GM12878 (cell line): ENCODE results near the gene TCF4. TPM values are rescaled to one million over a fixed set of nuclear protein-coding genes. Genes with fewer than 3 reads are reported as not detected.

Source experiments
- ATAC-seq: fragments of 200-7000 bp; cut with Tn5 transposase; 3 replicates; pipeline ENCODE4 v1.9.1; 2020; ENCODE audit warnings: mild to moderate bottlenecking, moderate library complexity
- BruUV-seq: library from RNA; stranded (reverse); fragments of 400-500 nt; replicated peaks from 2 replicates; lab custom pipeline; 2021; lab: Mats Ljungman, UMichigan
- CTCF ChIA-PET: fragments of 300-600 bp; sonication (Branson Sonifier 250); formaldehyde crosslinking; extraction: SDS; loops from one replicate; lab custom pipeline; 2021; ENCODE audit warnings: inconsistent platforms; lab: Yijun Ruan, JAX
- POLR2A ChIA-PET: fragments of 350-600 bp; formaldehyde crosslinking; extraction: SDS; loops from one replicate; lab custom pipeline; 2021; ENCODE audit warnings: inconsistent platforms; lab: Charles Lee
- RAD21 ChIA-PET: fragments of 300-600 bp; sonication (Branson Sonifier 250); formaldehyde crosslinking; loops from one replicate; lab custom pipeline; 2023; ENCODE audit warnings: antibody characterized with exemption; ENCODE audit not compliant: unreplicated experiment; lab: Charles Lee
- SMC1A ChIA-PET: fragments of 300-600 bp; sonication (Branson Sonifier 250); formaldehyde crosslinking; loops from one replicate; lab custom pipeline; 2023; ENCODE audit not compliant: unreplicated experiment, uncharacterized antibody; lab: Charles Lee
- DNase-seq: peaks from one replicate; pipeline ENCODE4 v3.0.0-alpha.2; 2011; ENCODE audit warnings: low read depth, low spot score
- FAIRE-seq: peaks from 3 replicates; lab custom pipeline; 2011; peaks lifted over from hg19 to GRCh38; lab: Jason Lieb, UNC
- H2AFZ ChIP-seq: 2 replicates; pipeline ENCODE4 v1.6.0; 2011; ENCODE audit warnings: low read depth, low read length, control low read depth; ENCODE audit not compliant: control insufficient read depth
- H3K27ac ChIP-seq: 2 replicates; pipeline ENCODE4 v1.5.1; 2011; ENCODE audit warnings: control low read depth; ENCODE audit not compliant: control insufficient read depth, insufficient read depth
- H3K27me3 ChIP-seq, 2 experiments: replicated peaks in 1 of 2; 2 replicates each; pipeline versions ENCODE4 v1.6.0 to v1.6.1; 2011; ENCODE audit warnings: low read length in 1 of 2; ENCODE audit not compliant: control insufficient read depth in 2 of 2, insufficient read depth in 2 of 2
- H3K36me3 ChIP-seq, 2 experiments: 2 replicates each; pipeline ENCODE4 v1.5.1; 2011; ENCODE audit warnings: low read length in 1 of 2; ENCODE audit not compliant: control insufficient read depth in 2 of 2, insufficient read depth in 2 of 2
- H3K4me1 ChIP-seq: 2 replicates; pipeline ENCODE4 v1.6.1; 2011; ENCODE audit warnings: mild to moderate bottlenecking, low read length, moderate library complexity, mixed read lengths; ENCODE audit not compliant: control insufficient read depth, insufficient read depth
- H3K4me2 ChIP-seq: 2 replicates; pipeline ENCODE4 v1.6.0; 2011; ENCODE audit warnings: control low read depth; ENCODE audit not compliant: control insufficient read depth, insufficient read depth
- H3K4me3 ChIP-seq: fragments of 200-600 bp; sonication (generic); 2 replicates; pipeline ENCODE4 v1.5.1; 2016
- H3K79me2 ChIP-seq: 2 replicates; pipeline ENCODE4 v1.6.0; 2011; ENCODE audit warnings: low read length; ENCODE audit not compliant: control insufficient read depth, insufficient read depth
- H3K9ac ChIP-seq: 2 replicates; pipeline ENCODE4 v1.8.0; 2011; ENCODE audit warnings: low read length, control low read depth, mixed read lengths; ENCODE audit not compliant: control insufficient read depth, insufficient read depth
- H3K9me3 ChIP-seq: replicated peaks from 3 replicates; pipeline ENCODE4 v1.5.1; 2011; ENCODE audit warnings: mild to moderate bottlenecking, low read length; ENCODE audit not compliant: control insufficient read depth, insufficient read depth
- H4K20me1 ChIP-seq: 2 replicates; pipeline ENCODE4 v1.6.0; 2011; ENCODE audit not compliant: control insufficient read depth, insufficient read depth
- ASH2L ChIP-seq: fragments of 300-600, 200-600 bp; sonication (generic); IDR thresholded peaks from 2 replicates; pipeline ENCODE4 v1.6.1; 2017; ENCODE audit warnings: low read depth, mild to moderate bottlenecking, borderline replicate concordance
- ATF7 ChIP-seq: fragments of 450-650 bp; IDR thresholded peaks from 2 replicates; pipeline ENCODE4 v1.6.1; 2016; ENCODE audit warnings: low read depth, mild to moderate bottlenecking
- BCL11A ChIP-seq: IDR thresholded peaks from 2 replicates; pipeline ENCODE4 v1.6.1; 2011; ENCODE audit warnings: low read depth, low read length
- BHLHE40 ChIP-seq, 2 experiments: fragments of 450-650 bp in 1 of 2; IDR thresholded peaks; 2 replicates each; pipeline ENCODE4 v1.6.1; 2011 to 2017; ENCODE audit warnings: low read depth in 2 of 2, borderline replicate concordance in 1 of 2, improper control_type of control experiment in 1 of 2, low read length in 1 of 2, mild to moderate bottlenecking in 1 of 2
- BMI1 ChIP-seq: fragments of 450-650 bp; IDR thresholded peaks from 2 replicates; pipeline ENCODE4 v1.6.1; 2016; ENCODE audit warnings: mild to moderate bottlenecking, moderate library complexity, borderline replicate concordance
- BRCA1 ChIP-seq: IDR thresholded peaks from 2 replicates; pipeline ENCODE4 v1.6.1; 2011; ENCODE audit warnings: low read depth, low read length, improper control_type of control experiment
- DPF2 ChIP-seq: fragments of 450-650 bp; IDR thresholded peaks from 2 replicates; pipeline ENCODE4 v1.6.1; 2017; ENCODE audit warnings: mild to moderate bottlenecking
- GATAD2B ChIP-seq: fragments of 450-650 bp; conservative IDR thresholded peaks from 2 replicates; pipeline ENCODE4 v1.6.1; 2017; ENCODE audit warnings: low read depth, mild to moderate bottlenecking, moderate library complexity
- IKZF1 ChIP-seq: fragments of 450-650 bp; conservative IDR thresholded peaks from 2 replicates; pipeline ENCODE4 v1.6.1; 2017; ENCODE audit warnings: antibody characterized with exemption, mild to moderate bottlenecking
- MAX ChIP-seq: IDR thresholded peaks from 2 replicates; pipeline ENCODE4 v1.6.1; 2012; ENCODE audit warnings: low read depth, low read length, improper control_type of control experiment
- NR2C2 ChIP-seq: IDR thresholded peaks from 2 replicates; pipeline ENCODE4 v1.6.1; 2011; ENCODE audit warnings: borderline replicate concordance, low read depth; ENCODE audit not compliant: control insufficient read depth, insufficient read length
- PAX5 ChIP-seq: IDR thresholded peaks from 2 replicates; pipeline ENCODE4 v1.6.1; 2011; ENCODE audit warnings: low read depth, low read length, borderline replicate concordance
- PML ChIP-seq: IDR thresholded peaks from 2 replicates; pipeline ENCODE4 v1.6.1; 2012; ENCODE audit warnings: low read length, inconsistent platforms
- POLR2AphosphoS5 ChIP-seq: IDR thresholded peaks from 2 replicates; pipeline ENCODE4 v1.6.1; 2011; ENCODE audit warnings: mild to moderate bottlenecking, low read length, inconsistent platforms
- RBBP5 ChIP-seq: fragments of 200-600 bp; sonication (generic); conservative IDR thresholded peaks from 2 replicates; pipeline ENCODE4 v1.6.1; 2016
- RELA ChIP-seq: fragments of 450-650 bp; IDR thresholded peaks from 2 replicates; pipeline ENCODE4 v1.8.0; 2014; ENCODE audit warnings: borderline replicate concordance; ENCODE audit not compliant: partially characterized antibody
- RFX5 ChIP-seq: IDR thresholded peaks from 2 replicates; pipeline ENCODE4 v1.6.1; 2011; ENCODE audit warnings: low read depth, low read length, improper control_type of control experiment
- WGBS: methylation state at CpG from one replicate; pipeline ENCODE4 v1.1.6; 2016; ENCODE audit warnings: low lambda C conversion rate; ENCODE audit not compliant: insufficient replicate concordance, insufficient coverage; ENCODE audit errors: missing lambda C conversion rate; 5-methylcytosine and 5-hydroxymethylcytosine counted together
- in situ Hi-C: fragments of 300-500 bp; cut with MboI; formaldehyde crosslinking; loops from 9 replicates; pipeline ENCODE4 v1.14.3; 2018; ENCODE audit warnings: mixed read lengths
- intact Hi-C: fragments of 100-400 bp; cut with micrococcal nuclease; formaldehyde crosslinking; loops from one replicate; pipeline ENCODE4 v1.14.2; 2022; ENCODE audit not compliant: unreplicated experiment
- polyA plus RNA-seq, 11 experiments: library from polyadenylated mRNA; depleted of rRNA in 4 of 11; unstranded in 6 of 11; stranded (reverse) in 5 of 11; fragments of >200 nt; fragmentation: Nextera tagmentation in 4 of 11; fragmentation: Illumina TruSeq in 1 of 11; extraction: Ambion mirVana in 4 of 11; extraction: Trizol in 1 of 11; gene quantifications; 1 replicate in 1 of 11; 2 replicates in 10 of 11; pipeline versions ENCODE4 v1.2.1 to v1.2.3, GENCODE V29; 2011 to 2016; ENCODE audit warnings: inconsistent platforms in 2 of 11, missing spikeins in 2 of 11, low read depth in 1 of 11
- total RNA-seq, 4 experiments: library from RNA; depleted of rRNA in 3 of 4; stranded (reverse); fragments of >200 nt in 3 of 4; fragmentation: Illumina TruSeq in 1 of 4; extraction: Trizol in 1 of 4; gene quantifications; 2 replicates each; pipeline versions ENCODE4 v1.2.1 to v1.2.3, GENCODE V29; 2013 to 2021

The TCF4 gene
- total and polyA plus RNA-seq, 10 of the 15 experiments (the other 5 are each of a cell fraction or from before 2014, with no cell fraction given): 15.2 to 94.0 (median 31.5) TPM

- H2AFZ ChIP-seq: no peak overlapping the region
- H3K36me3 ChIP-seq: peaks cover 0 to 3% of the 10 kb centered on the region in 2 experiments; a peak in 3 of 4 replicates
- POLR2A ChIA-PET: interaction anchor here (0.6 to 4.9 kb wide), 10 partner anchors 8 to 65 kb away, joined by 3 to 26 read pairs (median 4); no protein-coding TSS in a partner anchor
- RAD21 ChIA-PET: interaction anchor here (2.8 to 5.6 kb wide), 4 partner anchors 8 to 75 kb away, joined by 8 to 50 read pairs (median 34); no protein-coding TSS in a partner anchor
- BruUV-seq: no TSS peak
- WGBS: 63% methylated on average over 4 of the region's 4 CpGs
- H3K9ac ChIP-seq: no peak overlapping the region
- H3K27me3 ChIP-seq: no peaks in the 10 kb centered on the region
- ATAC-seq: no peak
- peak overlapping the region; percentile 15; the same call in 1 of the 2 replicates for H3K4me2 ChIP-seq
- H3K4me1 ChIP-seq: peaks cover 13% of the 10 kb centered on the region; the same call in 1 of the 2 replicates
- TF ChIP-seq BHLHE40 (IDR thresholded peaks at IDR 0.05; ENCODE audit: borderline replicate concordance in 1 of 2, low read depth in 2 of 2, low read length in 1 of 2) (no peak), BRCA1 (no peak), PML (no peak), POLR2AphosphoS5 (no peak), DPF2 (no peak), ASH2L (no peak), NR2C2 (no peak), PAX5 (no peak), BCL11A (no peak), RELA (no peak), GATAD2B (no peak), IKZF1 (no peak), ATF7 (no peak), RBBP5 (no peak), RFX5 (no peak), MAX (no peak), BMI1 (no peak)
- H3K27ac ChIP-seq: no peak overlapping the region
- SMC1A ChIA-PET: interaction anchor here (0.9 to 11.0 kb wide), 5 partner anchors 10 to 65 kb away, joined by 3 to 157 read pairs (median 4); no protein-coding TSS in a partner anchor
- in situ Hi-C loops (loop anchor here (25.0 kb wide), 1 partner anchor 1048 kb away; the partner anchor contains the start of gene POLI), intact Hi-C loops (loop anchor here (10.0 kb wide), 2 partner anchors 1045 to 1085 kb away; partner anchors contain the start of genes MBD2 and POLI)
- H3K79me2 ChIP-seq: peaks cover 98% of the 10 kb centered on the region
- H3K9me3 ChIP-seq: no peaks in the 10 kb centered on the region; the same call in 2 of the 3 replicates
- CTCF ChIA-PET: interaction anchor here (1.1 to 6.6 kb wide), 7 partner anchors 7 to 76 kb away, joined by 3 to 44 read pairs (median 6); no protein-coding TSS in a partner anchor
- no peaks in the 10 kb centered on the region for H4K20me1 ChIP-seq
- no peak overlapping the region for H3K4me3 ChIP-seq
- DNase-seq: no peak
- FAIRE-seq: no peak
These were observed 277.8 kb downstream of the TCF4 start for GRCh38 chr18:55310044-55310676.
